ENCODE results near the gene CYB5D1. TPM values are rescaled to one million over a fixed set of nuclear protein-coding genes. Genes with fewer than 3 reads are reported as not detected.

The CYB5D1 gene
- total RNA-seq, 5 donors from 2014 or later (not counting 1 experiment from before 2014, with no cell fraction given): 5.5 to 12.4 (median 8.4) TPM

DNA sequence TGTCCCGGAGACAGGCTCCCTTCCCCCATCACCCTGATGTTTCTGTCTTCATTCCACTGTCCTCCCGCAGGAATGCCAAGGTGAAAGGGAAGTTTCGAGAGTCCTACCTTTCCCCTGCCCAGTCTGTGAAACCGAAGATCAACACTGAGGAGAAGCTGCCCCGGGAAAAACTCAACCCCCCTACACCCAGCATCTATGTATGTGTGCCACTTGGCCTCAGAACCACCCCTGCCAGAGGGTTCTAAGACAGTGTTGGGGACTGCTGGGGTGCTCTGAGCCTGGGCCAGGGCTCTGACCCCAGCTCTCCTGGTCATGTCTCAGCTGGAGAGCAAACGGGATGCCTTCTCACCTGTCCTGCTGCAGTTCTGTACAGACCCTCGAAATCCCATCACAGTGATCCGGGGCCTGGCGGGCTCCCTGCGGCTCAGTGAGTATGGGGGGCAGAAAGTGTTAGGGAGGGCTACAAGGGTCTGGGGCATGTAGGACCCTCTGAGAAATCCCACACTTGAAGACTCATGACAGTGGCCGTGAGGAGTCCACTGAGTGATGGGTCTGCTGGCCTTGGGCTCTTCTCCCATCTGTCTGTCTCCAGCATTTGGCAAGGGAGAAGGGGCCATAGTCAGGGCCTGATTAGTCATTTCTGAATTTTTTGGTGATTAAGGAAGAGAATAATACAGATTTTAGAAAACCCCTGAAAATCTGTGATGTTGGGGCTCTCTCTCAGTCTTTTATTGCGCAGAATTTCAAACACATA is 7.9 kb upstream of the CYB5D1 start:
- no peaks in the 10 kb centered on the region for H3K9me3 ChIP-seq
- peaks cover 10 to 28% of the 10 kb centered on the region in 2 experiments for H3K4me1 ChIP-seq (ENCODE audit: control insufficient read depth in 1 of 2, extremely low read depth in 1 of 2, insufficient read depth in 2 of 2, low read length in 2 of 2)
- H3K4me3 Mint-ChIP-seq: no peak overlapping the region
- H3K27me3 ChIP-seq (replicated peaks in 1 of 2; ENCODE audit: control insufficient read depth in 2 of 2, extremely low read depth in 1 of 2, insufficient read depth in 2 of 2, low read length in 1 of 2): no peaks in the 10 kb centered on the region
- H3K27ac Mint-ChIP-seq: peak overlapping the region in 1 of 2 donors; percentile 49
- ATAC-seq (replicated peaks in 1 of 4) (no peak), DNase-seq (peak in 2 of 35 experiments; percentile 4 to 6)
- CTCF ChIA-PET: interaction anchor here (0.8 to 1.8 kb wide), 2 partner anchors 15 kb away, joined by 5 to 8 read pairs; partner anchors contain the start of gene KDM6B (in 1 of the 2)
- H3K27ac ChIP-seq (ENCODE audit: low read length): no peak overlapping the region
- no peaks in the 10 kb centered on the region for H3K9me3 Mint-ChIP-seq
- POLR2A ChIA-PET: interaction anchor here (0.5 to 1.2 kb wide), 4 partner anchors 8 to 66 kb away, joined by 3 to 5 read pairs (median 4); partner anchors contain the start of gene RNF227 (in 1 of the 2)
- H3K36me3 Mint-ChIP-seq: peaks cover 8% of the 10 kb centered on the region
- no peak overlapping the region for H3K4me3 ChIP-seq (ENCODE audit: control insufficient read depth in 1 of 2, extremely low read depth in 1 of 2, low read length in 1 of 2)
- 87% methylated on average over 3 of the region's 12 CpGs for WGBS (ENCODE audit: insufficient coverage)
- H3K27me3 Mint-ChIP-seq: no peaks in the 10 kb centered on the region
- H3K4me1 Mint-ChIP-seq: peaks cover 25 to 31% (median 31%) of the 10 kb centered on the region in 3 donors
- peaks cover 8 to 54% of the 10 kb centered on the region in 2 donors for H3K36me3 ChIP-seq (ENCODE audit: control insufficient read depth in 2 of 2, extremely low read depth in 1 of 2, insufficient read depth in 1 of 2, low read length in 1 of 2)

DNA sequence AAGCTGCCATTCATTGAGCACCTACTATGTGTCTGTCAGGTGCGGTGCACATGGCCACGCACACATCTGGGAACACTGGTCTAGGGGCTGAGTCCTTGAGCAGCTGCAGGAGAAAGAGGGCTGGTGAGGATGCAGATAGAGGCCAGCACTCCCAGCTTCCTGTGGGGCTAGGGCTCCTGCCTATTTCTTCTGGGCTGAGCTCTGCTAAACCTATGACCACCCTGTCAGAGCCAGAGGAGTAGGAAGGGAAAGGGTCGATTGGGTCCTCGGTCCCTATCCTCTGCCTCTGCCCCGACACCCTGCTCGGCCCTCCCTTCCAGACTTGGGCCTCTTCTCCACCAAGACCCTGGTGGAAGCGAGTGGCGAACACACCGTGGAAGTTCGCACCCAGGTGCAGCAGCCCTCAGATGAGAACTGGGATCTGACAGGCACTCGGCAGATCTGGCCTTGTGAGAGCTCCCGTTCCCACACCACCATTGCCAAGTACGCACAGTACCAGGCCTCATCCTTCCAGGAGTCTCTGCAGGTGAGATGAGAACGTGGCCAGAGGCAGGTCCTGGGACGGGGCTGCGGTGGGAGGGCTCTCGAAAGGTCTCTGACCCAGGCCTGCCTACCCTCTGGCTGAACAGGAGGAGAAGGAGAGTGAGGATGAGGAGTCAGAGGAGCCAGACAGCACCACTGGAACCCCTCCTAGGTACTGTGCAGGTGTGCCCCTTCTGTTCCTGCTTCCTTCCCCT is 6.9 kb upstream of the CYB5D1 start:
- Histone ChIP-seq H3K36me3 (ENCODE audit: control insufficient read depth in 2 of 2, extremely low read depth in 1 of 2, insufficient read depth in 1 of 2, low read length in 1 of 2) (peaks cover 5 to 46% of the 10 kb centered on the region in 2 donors), H3K9me3 (no peaks in the 10 kb centered on the region), H3K4me3 (ENCODE audit: control insufficient read depth in 1 of 2, extremely low read depth in 1 of 2, low read length in 1 of 2) (peak overlapping the region in 1 of 2 donors; percentile 50), H3K27me3 (replicated peaks in 1 of 2; ENCODE audit: control insufficient read depth in 2 of 2, extremely low read depth in 1 of 2, insufficient read depth in 2 of 2, low read length in 1 of 2) (no peaks in the 10 kb centered on the region), H3K4me1 (ENCODE audit: control insufficient read depth in 1 of 2, extremely low read depth in 1 of 2, insufficient read depth in 2 of 2, low read length in 2 of 2) (peaks cover 3 to 30% of the 10 kb centered on the region in 2 experiments), H3K27ac (ENCODE audit: low read length) (peak overlapping the region; percentile 52)
- no peaks in the 10 kb centered on the region for H3K9me3 Mint-ChIP-seq
- no peaks in the 10 kb centered on the region for H3K27me3 Mint-ChIP-seq
- H3K36me3 Mint-ChIP-seq: peaks cover 8% of the 10 kb centered on the region
- CTCF ChIA-PET: interaction anchor here (0.7 to 1.8 kb wide), 5 partner anchors 16 to 164 kb away, joined by 3 to 8 read pairs (median 3); partner anchors contain the start of genes KDM6B (in 1 of the 2) and TP53 (in 1 of the 2)
- H3K27ac Mint-ChIP-seq: peak overlapping the region; percentile 52 to 79
- peak in 4 of 35 experiments; percentile 18 to 31 (median 20) for DNase-seq
- WGBS (ENCODE audit: insufficient coverage): 91% methylated on average over 8 of the region's 17 CpGs
- peaks cover 25 to 26% (median 25%) of the 10 kb centered on the region in 3 donors for H3K4me1 Mint-ChIP-seq
- H3K4me3 Mint-ChIP-seq: peak overlapping the region; percentile 58 to 70 (median 68)
- POLR2A ChIA-PET: interaction anchor here (0.5 to 1.2 kb wide), 5 partner anchors 9 to 65 kb away, joined by 3 to 5 read pairs (median 4); partner anchors contain the start of gene RNF227 (in 1 of the 2)
- ATAC-seq (replicated peaks in 1 of 4): peak in 1 of 4 experiments; percentile 15

GRCh38 chr17:7851438-7852261 is 6.2 kb upstream of the CYB5D1 start:
- peak overlapping the region; percentile 49 to 79 for H3K27ac Mint-ChIP-seq
- Histone ChIP-seq H3K9me3 (no peaks in the 10 kb centered on the region), H3K4me3 (ENCODE audit: control insufficient read depth in 1 of 2, extremely low read depth in 1 of 2, low read length in 1 of 2) (peak overlapping the region in 1 of 2 donors; percentile 50), H3K27ac (ENCODE audit: low read length) (peak overlapping the region; percentile 52), H3K4me1 (ENCODE audit: control insufficient read depth in 1 of 2, extremely low read depth in 1 of 2, insufficient read depth in 2 of 2, low read length in 2 of 2) (peaks cover 10 to 38% of the 10 kb centered on the region in 2 experiments), H3K36me3 (ENCODE audit: control insufficient read depth in 2 of 2, extremely low read depth in 1 of 2, insufficient read depth in 1 of 2, low read length in 1 of 2) (peaks cover 5 to 43% of the 10 kb centered on the region in 2 donors), H3K27me3 (replicated peaks in 1 of 2; ENCODE audit: control insufficient read depth in 2 of 2, extremely low read depth in 1 of 2, insufficient read depth in 2 of 2, low read length in 1 of 2) (no peaks in the 10 kb centered on the region)
- no peaks in the 10 kb centered on the region for H3K9me3 Mint-ChIP-seq
- 16% methylated on average over 57 of the region's 60 CpGs for WGBS (ENCODE audit: insufficient coverage)
- peaks cover 21 to 23% (median 23%) of the 10 kb centered on the region in 3 donors for H3K4me1 Mint-ChIP-seq
- ChIA-PET CTCF (interaction anchor here in 1 of 2 donors (0.7 to 1.8 kb wide), 4 partner anchors 17 to 165 kb away, joined by 3 to 8 read pairs (median 3); partner anchors contain the start of gene TP53), POLR2A (interaction anchor here in 1 of 2 donors (1.2 kb wide), 1 partner anchor 18 kb away, joined by 3 read pairs; no protein-coding TSS in a partner anchor)
- H3K4me3 Mint-ChIP-seq: peak overlapping the region; percentile 58 to 70 (median 68)
- ATAC-seq (replicated peaks in 1 of 4) (peak; percentile 80 to 93 (median 92)), DNase-seq (peak; percentile 84 to 99 (median 94))
- peaks cover 8% of the 10 kb centered on the region for H3K36me3 Mint-ChIP-seq
- no peaks in the 10 kb centered on the region for H3K27me3 Mint-ChIP-seq

DNA sequence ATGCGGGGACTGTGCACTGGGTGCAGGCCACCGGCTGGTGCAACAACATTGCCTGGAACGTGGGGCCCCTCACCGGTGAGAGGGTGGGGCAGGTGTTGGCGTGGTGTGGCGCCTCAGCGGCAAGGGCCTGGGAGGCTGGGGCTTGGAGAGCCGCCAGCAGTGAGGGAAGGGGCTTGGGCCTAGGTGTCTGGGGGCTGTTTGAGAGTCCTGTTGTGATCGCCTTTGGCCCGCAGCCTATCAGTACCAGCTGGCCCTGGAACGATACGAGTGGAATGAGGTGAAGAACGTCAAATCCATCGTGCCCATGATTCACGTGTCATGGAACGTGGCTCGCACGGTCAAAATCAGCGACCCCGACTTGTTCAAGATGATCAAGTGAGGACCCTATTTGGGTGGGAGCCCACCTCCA is 5.5 kb upstream of the CYB5D1 start:
- H3K27ac Mint-ChIP-seq: peak overlapping the region; percentile 49 to 79
- ATAC-seq (replicated peaks in 1 of 4) (no peak), DNase-seq (peak in 1 of 35 experiments; percentile 22)
- Histone ChIP-seq H3K36me3 (ENCODE audit: control insufficient read depth in 2 of 2, extremely low read depth in 1 of 2, insufficient read depth in 1 of 2, low read length in 1 of 2) (peaks cover 5 to 38% of the 10 kb centered on the region in 2 donors), H3K9me3 (no peaks in the 10 kb centered on the region), H3K27me3 (replicated peaks in 1 of 2; ENCODE audit: control insufficient read depth in 2 of 2, extremely low read depth in 1 of 2, insufficient read depth in 2 of 2, low read length in 1 of 2) (no peaks in the 10 kb centered on the region), H3K4me3 (ENCODE audit: control insufficient read depth in 1 of 2, extremely low read depth in 1 of 2, low read length in 1 of 2) (no peak overlapping the region), H3K4me1 (ENCODE audit: control insufficient read depth in 1 of 2, extremely low read depth in 1 of 2, insufficient read depth in 2 of 2, low read length in 2 of 2) (peaks cover 10 to 42% of the 10 kb centered on the region in 2 experiments), H3K27ac (ENCODE audit: low read length) (peak overlapping the region; percentile 11)
- 85% methylated on average over 9 of the region's 20 CpGs for WGBS (ENCODE audit: insufficient coverage)
- H3K36me3 Mint-ChIP-seq: peaks cover 8% of the 10 kb centered on the region
- H3K4me3 Mint-ChIP-seq: peak overlapping the region in 1 of 3 donors; percentile 70
- ChIA-PET POLR2A (no interaction called here), CTCF (no interaction called here)
- H3K4me1 Mint-ChIP-seq: peaks cover 16 to 23% (median 21%) of the 10 kb centered on the region in 3 donors
- H3K27me3 Mint-ChIP-seq: no peaks in the 10 kb centered on the region
- no peaks in the 10 kb centered on the region for H3K9me3 Mint-ChIP-seq

DNA sequence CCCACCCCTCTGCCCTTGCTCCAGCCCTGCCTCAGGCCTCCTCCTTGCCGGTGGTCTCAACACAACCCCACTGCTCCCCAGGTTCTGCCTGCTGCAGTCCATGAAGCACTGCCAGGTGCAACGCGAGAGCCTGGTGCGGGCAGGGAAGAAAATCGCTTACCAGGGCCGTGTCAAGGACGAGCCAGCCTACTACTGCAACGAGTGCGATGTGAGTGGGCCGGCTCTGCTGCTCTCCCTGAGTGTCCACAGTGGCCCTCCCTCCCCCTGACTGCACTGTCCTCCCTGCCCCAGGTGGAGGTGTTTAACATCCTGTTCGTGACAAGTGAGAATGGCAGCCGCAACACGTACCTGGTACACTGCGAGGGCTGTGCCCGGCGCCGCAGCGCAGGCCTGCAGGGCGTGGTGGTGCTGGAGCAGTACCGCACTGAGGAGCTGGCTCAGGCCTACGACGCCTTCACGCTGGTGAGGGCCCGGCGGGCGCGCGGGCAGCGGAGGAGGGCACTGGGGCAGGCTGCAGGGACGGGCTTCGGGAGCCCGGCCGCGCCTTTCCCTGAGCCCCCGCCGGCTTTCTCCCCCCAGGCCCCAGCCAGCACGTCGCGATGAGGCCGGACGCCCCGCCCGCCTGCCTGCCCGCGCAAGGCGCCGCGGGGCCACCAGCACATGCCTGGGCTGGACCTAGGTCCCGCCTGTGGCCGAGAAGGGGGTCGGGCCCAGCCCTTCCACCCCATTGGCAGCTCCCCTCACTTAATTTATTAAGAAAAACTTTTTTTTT is 4.7 kb upstream of the CYB5D1 start:
- Histone ChIP-seq H3K27ac (ENCODE audit: low read length) (no peak overlapping the region), H3K36me3 (ENCODE audit: control insufficient read depth in 2 of 2, extremely low read depth in 1 of 2, insufficient read depth in 1 of 2, low read length in 1 of 2) (peaks cover 5 to 34% of the 10 kb centered on the region in 2 donors), H3K27me3 (replicated peaks in 1 of 2; ENCODE audit: control insufficient read depth in 2 of 2, extremely low read depth in 1 of 2, insufficient read depth in 2 of 2, low read length in 1 of 2) (no peaks in the 10 kb centered on the region), H3K4me1 (ENCODE audit: control insufficient read depth in 1 of 2, extremely low read depth in 1 of 2, insufficient read depth in 2 of 2, low read length in 2 of 2) (peaks cover 10 to 42% of the 10 kb centered on the region in 2 experiments), H3K4me3 (ENCODE audit: control insufficient read depth in 1 of 2, extremely low read depth in 1 of 2, low read length in 1 of 2) (no peak overlapping the region), H3K9me3 (no peaks in the 10 kb centered on the region)
- Mint-ChIP-seq H3K36me3 (peaks cover 8% of the 10 kb centered on the region), H3K9me3 (no peaks in the 10 kb centered on the region), H3K27me3 (no peaks in the 10 kb centered on the region), H3K4me1 (peaks cover 16 to 23% (median 21%) of the 10 kb centered on the region in 3 donors), H3K27ac (no peak overlapping the region), H3K4me3 (no peak overlapping the region)
- WGBS (ENCODE audit: insufficient coverage): 97% methylated on average over 38 of the region's 51 CpGs
- ChIA-PET POLR2A (interaction anchor here in 1 of 2 donors (0.6 kb wide), 1 partner anchor 52 kb away, joined by 3 read pairs; no protein-coding TSS in a partner anchor), CTCF (interaction anchor here (0.6 to 0.7 kb wide), 2 partner anchors 32 to 212 kb away, joined by 3 to 8 read pairs; no protein-coding TSS in a partner anchor)
- DNase-seq (peak in 4 of 35 experiments; percentile 6 to 34 (median 18)), ATAC-seq (replicated peaks in 1 of 4) (no peak)

Measured in T-cell (primary cell).